ENCODE data around the gene MRPL18. TPM values are rescaled to one million over a fixed set of nuclear protein-coding genes. Genes with fewer than 3 reads are reported as not detected.

The MRPL18 gene
- total RNA-seq, 1 experiment from 2014 or later: 154 TPM

DNA sequence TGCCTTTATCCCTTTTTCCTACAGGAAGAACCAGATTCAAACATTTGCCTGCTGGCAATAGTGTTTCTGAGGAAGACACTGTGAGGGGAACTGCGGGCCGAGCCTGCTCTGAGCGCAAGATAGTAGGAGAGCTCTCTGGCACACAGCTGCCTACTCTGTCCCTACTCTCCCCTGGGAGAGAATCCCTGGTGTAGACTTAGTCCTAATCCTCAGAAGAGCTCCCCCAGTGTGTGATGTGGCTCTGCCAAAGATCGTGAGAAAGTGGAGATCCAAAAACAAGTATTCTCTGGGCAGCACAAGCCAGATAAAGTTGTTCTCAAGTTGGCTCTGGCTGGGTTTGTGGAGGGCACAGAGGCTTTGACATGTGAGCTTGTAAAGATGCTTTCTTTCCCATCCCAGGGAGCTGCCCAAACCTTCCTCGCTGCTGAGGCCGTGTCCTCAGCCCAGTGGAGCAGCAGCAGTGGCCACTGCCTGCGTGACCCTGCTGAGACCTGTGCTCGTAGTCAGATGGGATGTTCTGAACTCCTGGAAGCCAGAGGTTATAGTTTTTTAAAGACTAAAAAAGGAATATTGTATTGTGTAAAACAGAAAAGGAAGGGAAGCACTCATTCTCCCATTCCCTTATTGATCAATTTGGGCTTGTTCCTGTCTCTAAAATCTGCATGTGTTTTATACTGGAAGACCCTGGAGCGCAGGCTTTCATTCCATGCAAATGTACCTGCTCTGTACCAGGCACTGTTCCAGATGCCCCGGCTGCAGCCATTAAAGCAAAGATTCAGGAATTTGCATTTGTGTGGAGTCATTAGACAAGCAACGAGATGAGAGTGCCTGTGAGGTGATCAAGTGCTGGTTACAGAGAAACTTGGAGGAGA, 40.5 kb downstream of the MRPL18 start:
- no peak for DNase-seq (ENCODE audit: low read depth in 1 of 2, low spot score in 2 of 2)
- Histone ChIP-seq H3K36me3 (no peaks in the 10 kb centered on the region), H3K27ac (no peak overlapping the region), H3K9me3 (replicated peaks) (no peaks in the 10 kb centered on the region), H3K27me3 (replicated peaks) (no peaks in the 10 kb centered on the region), H3K4me3 (no peak overlapping the region), H3K4me1 (replicated peaks) (no peaks in the 10 kb centered on the region)

- H3K36me3 ChIP-seq: no peaks in the 10 kb centered on the region
- no peaks in the 10 kb centered on the region for H3K27me3 ChIP-seq (replicated peaks)
- no peak for DNase-seq (ENCODE audit: low read depth in 1 of 2, low spot score in 2 of 2)
- H3K4me1 ChIP-seq (replicated peaks): no peaks in the 10 kb centered on the region
- H3K27ac ChIP-seq: no peak overlapping the region
- no peak overlapping the region for H3K4me3 ChIP-seq
- H3K9me3 ChIP-seq (replicated peaks): no peaks in the 10 kb centered on the region
Observed at GRCh38 chr6:159831373-159831679, 41.1 kb downstream of the MRPL18 start.

DNA sequence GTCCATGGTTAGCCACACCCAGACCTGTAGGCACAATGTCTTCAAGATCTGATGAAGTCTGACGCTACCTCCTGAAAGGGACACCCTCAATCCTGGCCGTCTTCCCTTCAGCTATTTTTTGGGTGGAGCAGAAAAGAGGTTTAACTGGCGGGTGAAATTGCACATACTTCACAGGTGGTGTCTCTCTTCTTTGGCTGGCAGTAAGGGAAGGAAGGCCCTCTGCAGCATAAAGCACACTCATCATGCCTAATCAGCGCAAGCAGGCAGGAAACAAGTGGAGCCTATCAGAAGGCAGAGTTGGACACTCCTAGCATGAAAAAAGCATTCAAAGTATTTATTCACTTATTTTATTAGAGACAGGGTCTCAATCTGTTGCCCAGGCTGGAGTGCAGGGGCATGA, 42.7 kb downstream of the MRPL18 start:
- Histone ChIP-seq H3K4me3 (no peak overlapping the region), H3K9me3 (replicated peaks) (no peaks in the 10 kb centered on the region), H3K27ac (no peak overlapping the region), H3K36me3 (no peaks in the 10 kb centered on the region), H3K4me1 (replicated peaks) (no peaks in the 10 kb centered on the region), H3K27me3 (replicated peaks) (no peaks in the 10 kb centered on the region)
- DNase-seq (ENCODE audit: low read depth in 1 of 2, low spot score in 2 of 2): no peak

GRCh38 chr6:159833556-159833955, 43.3 kb downstream of the MRPL18 start:
- H3K4me3 ChIP-seq: no peak overlapping the region
- no peak for DNase-seq (ENCODE audit: low read depth in 1 of 2, low spot score in 2 of 2)
- H3K27me3 ChIP-seq (replicated peaks): no peaks in the 10 kb centered on the region
- no peaks in the 10 kb centered on the region for H3K4me1 ChIP-seq (replicated peaks)
- H3K9me3 ChIP-seq (replicated peaks): no peaks in the 10 kb centered on the region
- no peak overlapping the region for H3K27ac ChIP-seq
- H3K36me3 ChIP-seq: no peaks in the 10 kb centered on the region

- H3K27ac ChIP-seq: no peak overlapping the region
- H3K27me3 ChIP-seq (replicated peaks): no peaks in the 10 kb centered on the region
- no peaks in the 10 kb centered on the region for H3K9me3 ChIP-seq (replicated peaks)
- no peaks in the 10 kb centered on the region for H3K36me3 ChIP-seq
- H3K4me3 ChIP-seq: no peak overlapping the region
- no peak for DNase-seq (ENCODE audit: low read depth in 1 of 2, low spot score in 2 of 2)
- H3K4me1 ChIP-seq (replicated peaks): no peaks in the 10 kb centered on the region
Observed at GRCh38 chr6:159833997-159834603, 43.8 kb downstream of the MRPL18 start.

DNA sequence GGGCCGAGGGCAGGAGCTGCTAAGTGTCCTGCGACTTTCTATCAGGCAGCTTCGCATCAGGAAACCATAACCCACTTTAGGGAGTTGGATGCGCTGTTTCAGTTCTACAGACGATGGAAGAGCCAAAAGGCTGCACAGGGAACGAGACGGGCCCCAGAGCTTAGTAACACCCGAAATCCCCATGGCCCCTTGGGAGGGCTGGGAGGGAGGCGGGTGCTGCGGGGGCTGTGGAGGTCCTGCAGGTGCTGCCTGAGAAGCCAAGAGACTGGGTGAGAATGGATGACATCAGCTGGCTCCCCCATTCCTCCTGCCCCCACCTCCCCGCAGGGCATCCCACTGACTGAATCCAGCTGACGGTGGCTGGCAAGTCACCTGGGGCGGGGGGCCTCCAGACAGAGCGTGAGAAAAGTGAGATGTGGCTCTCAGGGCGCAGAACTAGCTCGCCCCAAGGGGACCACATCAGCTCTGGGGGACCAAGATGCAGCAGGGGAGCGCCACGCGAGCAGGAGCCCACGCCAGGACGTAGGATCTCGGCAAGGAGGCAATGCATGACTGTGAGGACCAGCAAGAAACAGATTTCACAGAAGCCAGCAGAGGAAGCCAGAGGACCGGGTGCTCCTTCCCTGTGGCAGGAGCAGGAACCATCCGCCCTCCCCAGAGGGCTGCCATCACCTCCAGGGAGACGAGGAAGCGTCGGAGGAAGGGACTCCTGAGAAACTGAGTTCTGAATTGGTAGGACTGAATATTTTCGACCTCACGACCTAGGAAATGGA, 46.6 kb downstream of the MRPL18 start:
- no peak for DNase-seq (ENCODE audit: low read depth in 1 of 2, low spot score in 2 of 2)
- H3K36me3 ChIP-seq: no peaks in the 10 kb centered on the region
- no peak overlapping the region for H3K27ac ChIP-seq
- no peak overlapping the region for H3K4me3 ChIP-seq
- no peaks in the 10 kb centered on the region for H3K9me3 ChIP-seq (replicated peaks)
- H3K27me3 ChIP-seq (replicated peaks): no peaks in the 10 kb centered on the region
- no peaks in the 10 kb centered on the region for H3K4me1 ChIP-seq (replicated peaks)

GRCh38 chr6:159837511-159837910, 47.2 kb downstream of the MRPL18 start:
- no peaks in the 10 kb centered on the region for H3K27me3 ChIP-seq (replicated peaks)
- no peaks in the 10 kb centered on the region for H3K9me3 ChIP-seq (replicated peaks)
- no peaks in the 10 kb centered on the region for H3K36me3 ChIP-seq
- DNase-seq (ENCODE audit: low read depth in 1 of 2, low spot score in 2 of 2): no peak
- H3K4me3 ChIP-seq: no peak overlapping the region
- no peak overlapping the region for H3K27ac ChIP-seq
- H3K4me1 ChIP-seq (replicated peaks): no peaks in the 10 kb centered on the region

DNA sequence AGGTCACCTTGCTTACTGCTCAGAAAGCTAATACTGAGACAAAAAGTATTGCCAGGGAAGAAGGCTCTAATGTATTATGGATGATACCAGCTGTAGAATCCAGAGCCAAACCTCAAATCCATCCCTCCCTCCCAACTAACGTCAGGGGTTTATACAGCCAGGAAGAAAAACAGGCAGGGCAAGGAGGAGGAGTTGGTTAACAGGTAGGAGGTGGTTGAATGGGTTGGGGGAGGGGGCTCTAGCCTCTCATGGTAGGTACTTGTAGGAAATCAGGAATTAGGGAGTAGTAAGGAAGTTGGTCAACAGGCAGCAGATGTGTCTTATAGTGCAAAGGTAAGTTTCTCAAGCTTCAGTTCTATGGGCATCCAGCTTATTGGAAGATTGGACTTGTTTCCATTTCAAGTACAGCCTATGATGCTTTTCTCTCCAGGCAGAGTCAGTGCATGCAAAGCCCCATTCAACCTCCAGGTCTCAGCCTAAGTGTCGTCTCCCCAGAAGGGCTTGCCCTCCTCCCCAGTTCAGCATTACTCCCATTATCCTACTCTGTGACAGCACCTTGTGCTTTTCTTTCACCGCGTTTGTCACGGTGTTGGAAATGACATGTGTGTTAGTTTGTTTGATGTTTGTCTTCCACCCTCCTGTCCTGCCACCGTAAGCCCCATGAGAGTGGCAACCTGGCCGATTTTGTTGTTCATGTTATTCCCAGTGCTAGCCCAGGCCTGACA, 47.9 kb downstream of the MRPL18 start:
- Histone ChIP-seq H3K4me1 (replicated peaks) (no peaks in the 10 kb centered on the region), H3K4me3 (no peak overlapping the region)
- no peak for DNase-seq (ENCODE audit: low read depth in 1 of 2, low spot score in 2 of 2)

DNA sequence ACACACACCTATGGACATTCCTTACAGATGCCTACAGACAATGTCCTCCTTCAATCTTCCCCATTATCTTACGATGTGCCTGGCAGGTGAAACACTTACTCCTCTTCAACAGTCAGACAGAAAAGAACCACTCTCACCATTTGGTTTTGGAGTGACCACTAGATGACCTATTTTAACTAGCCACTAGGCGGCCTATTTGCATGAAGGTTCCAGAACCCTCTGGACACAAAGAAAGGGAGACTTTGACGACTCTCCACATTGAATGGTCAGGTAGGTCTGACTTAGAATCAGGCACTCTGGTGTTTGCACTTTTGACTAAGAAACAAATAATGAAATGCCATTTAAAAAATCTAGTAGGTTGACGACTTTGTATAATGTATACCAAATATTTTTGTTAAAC, 51.8 kb downstream of the MRPL18 start:
- Histone ChIP-seq H3K27me3 (replicated peaks) (no peaks in the 10 kb centered on the region), H3K9me3 (replicated peaks) (no peaks in the 10 kb centered on the region), H3K4me1 (replicated peaks) (no peaks in the 10 kb centered on the region), H3K27ac (no peak overlapping the region), H3K36me3 (no peaks in the 10 kb centered on the region), H3K4me3 (no peak overlapping the region)
- no peak for DNase-seq (ENCODE audit: low read depth in 1 of 2, low spot score in 2 of 2)

More for the DNA sequence above, 47.9 kb downstream of the MRPL18 start:
- H3K36me3 ChIP-seq: no peaks in the 10 kb centered on the region
- no peak overlapping the region for H3K27ac ChIP-seq
- no peaks in the 10 kb centered on the region for H3K27me3 ChIP-seq (replicated peaks)
- H3K9me3 ChIP-seq (replicated peaks): no peaks in the 10 kb centered on the region

- no peaks in the 10 kb centered on the region for H3K27me3 ChIP-seq (replicated peaks)
- H3K36me3 ChIP-seq: no peaks in the 10 kb centered on the region
- DNase-seq (ENCODE audit: low read depth in 1 of 2, low spot score in 2 of 2): no peak
- H3K4me3 ChIP-seq: no peak overlapping the region
- no peaks in the 10 kb centered on the region for H3K9me3 ChIP-seq (replicated peaks)
- no peak overlapping the region for H3K27ac ChIP-seq
- no peaks in the 10 kb centered on the region for H3K4me1 ChIP-seq (replicated peaks)
Observed at GRCh38 chr6:159844737-159845645, 54.7 kb downstream of the MRPL18 start.

Data from SJSA1 (cell line).